GM19239 (cell line): ENCODE data around the gene TSPEAR.
"Not testable (repeated sequence)": the region's sequence is repeated elsewhere in the genome, so short reads cannot be mapped to it uniquely, and the experiment has no call there.

Source experiments
- DNase-seq: peaks from one replicate; pipeline ENCODE4 v3.0.0; 2011; ENCODE audit warnings: low spot score; ENCODE audit not compliant: insufficient read length
- FAIRE-seq: peaks from 2 replicates; lab custom pipeline; 2011; peaks lifted over from hg19 to GRCh38; lab: Jason Lieb, UNC

Gene TSPEAR

DNA sequence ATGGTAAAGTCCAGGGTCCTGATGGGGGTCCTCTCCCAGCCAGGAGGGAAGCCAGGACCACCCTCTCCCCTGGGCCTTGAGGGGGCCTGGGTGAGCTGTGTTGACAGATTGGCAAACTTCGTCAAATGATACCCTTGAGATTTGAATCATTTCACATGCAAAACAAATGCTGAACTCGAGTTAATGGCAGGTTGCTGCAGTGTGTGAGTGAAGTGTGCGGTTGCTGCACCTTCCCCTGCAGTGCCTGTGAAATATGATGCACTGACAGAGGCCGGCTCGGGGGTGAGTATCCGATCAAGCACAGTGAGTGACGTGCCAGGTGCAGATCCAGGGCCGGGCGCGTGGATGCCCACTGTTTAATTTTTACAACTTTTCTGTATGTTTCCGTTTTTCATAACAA lies 23.7 kb downstream of the TSPEAR start:
- no peak for DNase-seq
- no peak for FAIRE-seq

- no peak for FAIRE-seq
Measured at GRCh38 chr21:44686843-44687561, 24.4 kb downstream of the TSPEAR start.

DNA sequence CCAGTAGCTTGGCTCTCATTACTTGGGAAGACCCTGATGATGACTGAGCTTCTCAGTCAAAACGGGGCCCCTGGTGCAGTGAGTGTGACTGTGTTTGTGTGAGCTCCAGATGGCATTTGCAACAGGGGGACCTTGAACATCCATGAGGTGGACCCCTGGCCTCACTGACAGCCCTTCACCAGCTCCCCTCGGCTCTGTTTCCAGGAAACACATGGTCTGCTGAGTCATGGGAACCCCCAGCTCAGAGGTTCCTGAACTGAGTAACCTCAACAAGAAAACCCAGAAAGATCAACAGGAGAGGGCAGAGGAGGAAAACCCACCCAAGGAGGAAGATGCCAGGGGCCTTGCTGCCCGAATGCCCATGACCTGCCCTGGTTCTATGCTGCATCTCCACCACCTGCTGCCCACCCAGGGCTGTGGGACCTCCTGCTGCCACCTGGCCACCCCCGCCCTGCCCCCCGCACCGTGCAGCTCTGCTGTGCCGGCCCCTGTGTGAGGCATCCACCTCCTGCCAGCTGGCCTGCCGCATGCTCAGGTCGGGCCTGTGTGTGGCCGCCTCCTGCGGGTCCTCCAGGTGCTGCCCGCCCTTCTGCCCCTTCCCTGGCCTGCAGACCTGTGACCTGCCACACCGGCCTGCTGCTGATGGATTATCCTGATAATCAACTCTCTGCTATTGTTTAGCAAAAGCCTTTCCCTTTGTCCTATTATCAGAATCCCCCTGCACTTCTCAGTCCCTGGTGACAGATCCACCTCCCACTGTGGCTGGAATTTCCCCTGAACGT lies 25.2 kb downstream of the TSPEAR start:
- DNase-seq (no peak), FAIRE-seq (no peak)

More at GRCh38 chr21:44686843-44687561, 24.4 kb downstream of the TSPEAR start:
- no peak for DNase-seq

DNA sequence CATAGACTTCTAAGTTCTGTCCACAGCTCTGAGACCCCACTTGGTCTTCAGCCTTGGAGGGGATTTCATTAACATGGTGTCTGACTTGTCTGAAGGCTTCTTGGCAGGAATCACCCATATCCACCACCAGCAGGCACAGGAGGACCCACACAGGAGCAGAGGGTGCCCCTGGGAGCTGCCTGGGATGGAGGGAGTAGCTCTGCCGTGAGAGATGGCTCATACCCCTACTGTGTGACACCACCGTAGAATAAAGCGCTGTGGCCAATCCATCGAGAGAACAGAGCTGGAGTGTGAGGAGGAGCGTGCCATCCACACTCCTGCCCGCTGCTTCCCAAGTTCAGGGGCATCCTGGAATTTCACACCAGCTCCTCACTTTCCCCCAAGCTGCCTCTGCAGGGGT lies 26.3 kb downstream of the TSPEAR start:
- not testable (repeated sequence) for DNase-seq, FAIRE-seq

DNA sequence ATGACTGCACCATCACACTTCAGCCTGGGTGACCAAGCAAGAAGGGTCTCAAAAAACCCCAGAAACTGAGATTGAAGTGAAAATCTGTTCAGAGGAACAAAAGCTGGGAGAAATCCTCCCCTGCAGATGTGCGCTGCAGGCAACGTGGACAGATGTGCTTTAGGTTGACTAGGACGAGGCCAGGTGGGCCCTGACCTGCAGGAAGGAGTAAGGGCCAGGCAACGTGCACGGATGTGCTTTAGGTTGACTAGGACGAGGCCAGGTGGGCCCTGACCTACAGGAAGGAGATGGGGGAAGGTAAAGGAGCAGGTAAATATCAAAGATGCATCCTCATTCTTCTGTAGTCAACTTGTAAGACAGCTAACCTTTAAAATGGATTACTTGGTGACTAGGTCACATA lies 26.9 kb downstream of the TSPEAR start:
- FAIRE-seq (no peak), DNase-seq (no peak)

GRCh38 chr21:44684077-44684476 lies 27.3 kb downstream of the TSPEAR start:
- FAIRE-seq (no peak), DNase-seq (no peak)

- no peak for DNase-seq
- no peak for FAIRE-seq
Measured at GRCh38 chr21:44682580-44683151, 28.7 kb downstream of the TSPEAR start.

- FAIRE-seq (no peak), DNase-seq (no peak)
Measured at GRCh38 chr21:44681861-44682579, 29.4 kb downstream of the TSPEAR start, which contains the start of gene KRTAP12-1. Gene KRTAP12-1 (minus strand): TSS chr21:44682163. CDS start chr21:44682123, 40 bp downstream.

DNA sequence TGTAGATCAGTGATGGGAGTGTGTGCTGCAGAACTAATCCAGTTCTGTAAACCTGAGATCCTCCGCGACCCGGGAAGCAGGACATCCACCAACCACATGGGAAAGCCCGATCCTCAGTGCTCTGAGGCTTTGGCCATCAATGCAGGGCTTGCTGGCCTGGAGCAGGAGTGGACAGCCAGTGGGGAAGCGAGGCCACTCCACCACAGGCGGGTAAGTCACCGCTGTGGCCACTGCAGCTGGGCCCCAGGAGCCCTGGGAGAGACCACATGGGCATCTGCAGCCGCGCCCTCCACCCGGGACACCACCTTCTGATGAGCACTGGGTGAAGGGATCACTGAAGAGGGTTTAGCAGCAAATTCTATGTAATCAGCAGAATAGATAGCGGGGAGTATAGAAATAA lies 30.2 kb downstream of the TSPEAR start:
- FAIRE-seq, result no peak
- no peak for DNase-seq

DNA sequence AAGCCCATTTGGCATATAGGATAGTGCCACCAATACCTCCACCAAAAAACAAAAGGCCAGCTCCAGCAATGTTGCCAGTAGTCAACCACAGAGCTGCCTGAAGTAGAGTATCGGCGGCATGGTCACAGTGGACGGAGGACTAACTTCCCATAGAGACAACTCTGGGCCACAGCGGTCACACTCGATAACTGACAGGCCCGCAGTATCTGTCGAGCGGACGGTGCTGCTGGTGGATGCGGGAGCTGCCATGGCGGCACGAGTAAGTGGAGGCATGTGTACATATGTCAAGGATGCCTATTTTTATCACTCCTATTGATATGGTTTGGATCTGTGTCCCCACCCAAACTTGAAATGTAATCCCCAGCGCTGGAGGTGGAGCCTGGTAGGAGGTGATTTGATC lies 33.5 kb downstream of the TSPEAR start:
- FAIRE-seq, result no peak
- no peak for DNase-seq

GRCh38 chr21:44671911-44672310 lies 39.5 kb downstream of the TSPEAR start:
- FAIRE-seq (no peak), DNase-seq (no peak)

DNA sequence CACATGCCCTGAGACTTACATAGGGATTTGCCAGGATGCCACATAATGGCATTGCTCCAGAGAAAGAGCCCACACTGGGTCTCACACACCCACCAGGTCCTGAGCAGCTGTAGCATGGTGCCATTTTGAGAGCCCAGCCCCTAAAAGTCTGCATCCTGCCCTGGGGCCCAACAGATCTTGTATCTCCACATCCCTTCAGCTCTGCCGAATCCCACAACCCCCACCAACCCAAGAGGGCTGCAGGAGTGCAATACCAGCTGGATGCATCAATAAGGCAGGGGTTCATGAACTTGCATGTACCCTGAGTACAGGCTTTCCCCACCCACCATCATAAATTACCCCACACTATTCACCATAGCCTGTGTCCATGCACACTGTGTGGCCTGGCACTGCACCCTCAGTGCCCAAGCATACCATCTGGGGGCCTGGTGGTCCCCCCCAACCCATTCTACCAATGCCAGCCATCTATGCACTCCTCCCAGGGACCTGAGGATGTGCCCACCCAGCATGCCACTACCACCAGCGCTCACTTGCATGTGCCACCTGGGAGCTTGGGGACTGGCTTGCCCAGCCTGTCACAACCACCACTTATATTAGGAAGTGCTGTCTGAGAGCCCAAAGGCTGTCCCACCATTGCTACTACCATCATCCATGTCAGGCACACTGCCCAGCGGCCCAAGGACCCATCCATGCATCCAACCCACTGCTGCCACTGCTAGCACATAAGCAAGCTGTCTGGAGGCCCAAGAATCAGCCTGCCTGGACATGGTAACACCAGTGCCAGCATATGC lies 40.5 kb downstream of the TSPEAR start:
- FAIRE-seq (no peak), DNase-seq (no peak)

GRCh38 chr21:44667612-44668011 lies 43.8 kb downstream of the TSPEAR start:
- DNase-seq (no peak), FAIRE-seq (no peak)

DNA sequence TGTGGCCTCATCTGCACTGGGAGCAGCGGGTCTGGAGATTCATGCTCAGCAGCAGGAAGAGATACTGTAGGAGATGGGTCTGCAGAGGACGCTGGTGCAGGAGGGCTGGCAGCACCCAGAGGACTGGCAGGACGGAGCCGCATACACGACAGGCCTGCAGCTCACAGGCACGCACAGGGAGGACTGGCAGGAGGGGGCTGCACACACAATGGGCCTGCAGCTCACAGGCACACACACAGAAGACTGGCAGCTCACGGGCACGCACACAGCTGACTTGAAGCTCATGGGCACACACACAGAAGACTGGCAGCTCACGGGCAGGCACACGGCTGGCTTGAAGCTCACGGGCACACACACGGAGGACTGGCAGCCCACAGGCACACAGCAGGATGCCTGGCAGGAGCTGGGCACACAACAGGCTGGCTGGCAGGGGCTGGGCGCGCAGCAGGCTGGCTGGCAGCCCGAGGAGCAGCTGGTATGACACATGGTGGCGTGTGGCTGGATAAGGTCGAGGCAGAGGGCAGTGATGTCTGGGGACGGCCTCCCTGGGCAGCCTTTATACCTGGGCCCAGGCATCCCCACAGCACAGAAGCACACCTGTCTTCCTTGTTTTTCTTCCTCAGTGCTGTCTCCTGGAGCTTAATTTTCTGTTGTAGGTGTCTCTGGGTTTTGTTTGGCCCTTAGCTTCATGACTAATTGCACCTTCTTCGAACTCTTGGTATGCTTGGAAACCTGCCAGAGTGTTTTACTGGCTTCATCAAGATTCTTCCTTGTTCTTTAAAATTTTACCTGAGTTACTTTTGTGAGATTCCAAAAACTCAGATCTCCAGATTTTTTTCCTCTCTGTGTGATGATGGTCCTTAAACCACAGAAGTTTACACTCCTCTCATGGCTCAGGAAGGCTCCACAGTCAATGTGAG lies 44.7 kb downstream of the TSPEAR start, which contains the start of gene KRTAP12-2:
Gene KRTAP12-2, minus strand, starts transcription at position 527 of the 920 bp plus-strand sequence. Its CDS starts 41 bp downstream, at position 486.
- FAIRE-seq, result no peak
- DNase-seq, result no peak

- no peak for DNase-seq
- FAIRE-seq, result no peak
Measured at GRCh38 chr21:44664691-44665090, 46.7 kb downstream of the TSPEAR start.

- not testable (repeated sequence) for DNase-seq, FAIRE-seq
Measured at GRCh38 chr21:44661567-44661966, 49.8 kb downstream of the TSPEAR start.

- no peak for FAIRE-seq
- no peak for DNase-seq
Measured at GRCh38 chr21:44658913-44659595, 52.3 kb downstream of the TSPEAR start.

DNA sequence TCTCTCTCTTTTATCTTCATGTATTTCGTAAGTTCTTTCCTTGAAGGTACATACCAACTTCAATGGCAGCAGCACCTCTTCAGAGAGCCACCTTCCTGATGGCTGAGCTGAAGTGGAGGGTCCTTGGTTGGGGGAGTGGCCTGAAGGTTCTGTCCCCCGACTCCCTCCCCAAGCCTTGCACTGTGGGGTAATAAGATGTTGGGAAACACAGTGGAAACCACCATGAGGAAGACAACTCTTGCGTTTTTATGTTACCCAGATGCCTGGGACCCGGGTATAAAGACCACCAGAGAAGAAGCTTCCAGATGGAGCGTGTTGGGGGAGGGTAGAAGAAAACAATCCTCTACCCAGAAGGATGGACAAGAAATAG lies 52.8 kb downstream of the TSPEAR start:
- DNase-seq (no peak), FAIRE-seq (no peak)
